NCI-H128 (cell line): ENCODE results near the gene TBRG1.
"Not testable (repeated sequence)": the region's sequence is repeated elsewhere in the genome, so short reads cannot be mapped to it uniquely, and the experiment has no call there.

Source experiments
- DNase-seq: peaks from one replicate; lab custom pipeline; 2025; ENCODE audit not compliant: unreplicated experiment; lab: John Stamatoyannopoulos, UW

TBRG1 gene, protein sequence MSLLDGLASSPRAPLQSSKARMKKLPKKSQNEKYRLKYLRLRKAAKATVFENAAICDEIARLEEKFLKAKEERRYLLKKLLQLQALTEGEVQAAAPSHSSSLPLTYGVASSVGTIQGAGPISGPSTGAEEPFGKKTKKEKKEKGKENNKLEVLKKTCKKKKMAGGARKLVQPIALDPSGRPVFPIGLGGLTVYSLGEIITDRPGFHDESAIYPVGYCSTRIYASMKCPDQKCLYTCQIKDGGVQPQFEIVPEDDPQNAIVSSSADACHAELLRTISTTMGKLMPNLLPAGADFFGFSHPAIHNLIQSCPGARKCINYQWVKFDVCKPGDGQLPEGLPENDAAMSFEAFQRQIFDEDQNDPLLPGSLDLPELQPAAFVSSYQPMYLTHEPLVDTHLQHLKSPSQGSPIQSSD

GRCh38 chr11:124622531-124623451 is at the start of gene TBRG1:
TSS of gene TBRG1 (plus strand) at chr11:124622864. CDS start at chr11:124623084, 220 bp downstream.
- DNase-seq: peak; percentile 52

DNA sequence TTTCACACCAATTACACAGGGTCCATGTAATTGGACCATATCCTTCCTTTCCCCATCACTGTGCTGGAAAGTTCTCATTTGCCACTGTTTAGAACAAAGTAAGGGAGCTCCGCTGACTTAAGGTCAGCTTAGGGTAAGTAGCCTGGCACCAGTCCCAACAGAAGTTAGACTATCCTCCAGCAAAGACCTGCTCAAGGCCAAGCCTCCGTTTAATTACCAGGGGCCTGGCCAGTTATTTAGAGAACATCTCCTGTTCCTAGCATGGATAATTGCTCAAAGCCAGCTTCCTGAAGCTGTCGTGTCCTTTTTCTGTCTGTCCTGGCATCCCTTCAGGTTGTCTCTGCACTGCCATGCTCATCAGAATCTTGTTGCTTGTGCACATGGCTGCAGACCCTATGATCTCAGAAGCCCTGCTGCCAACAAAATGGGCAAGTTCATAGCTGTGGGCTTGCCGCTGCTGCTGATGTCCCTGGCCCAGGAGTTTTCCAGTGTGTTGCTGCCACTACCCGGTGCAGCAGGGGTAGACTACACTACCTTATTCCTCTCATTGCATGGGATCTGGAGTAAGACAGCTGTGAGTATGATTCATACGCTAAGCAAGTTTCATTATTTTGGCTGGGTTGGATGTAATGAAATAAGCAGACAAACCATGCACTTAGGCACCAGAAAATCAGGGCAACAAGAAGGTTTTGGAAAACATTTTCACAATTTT is 44.8 kb upstream of the TBRG1 start:
- DNase-seq: no peak

DNA sequence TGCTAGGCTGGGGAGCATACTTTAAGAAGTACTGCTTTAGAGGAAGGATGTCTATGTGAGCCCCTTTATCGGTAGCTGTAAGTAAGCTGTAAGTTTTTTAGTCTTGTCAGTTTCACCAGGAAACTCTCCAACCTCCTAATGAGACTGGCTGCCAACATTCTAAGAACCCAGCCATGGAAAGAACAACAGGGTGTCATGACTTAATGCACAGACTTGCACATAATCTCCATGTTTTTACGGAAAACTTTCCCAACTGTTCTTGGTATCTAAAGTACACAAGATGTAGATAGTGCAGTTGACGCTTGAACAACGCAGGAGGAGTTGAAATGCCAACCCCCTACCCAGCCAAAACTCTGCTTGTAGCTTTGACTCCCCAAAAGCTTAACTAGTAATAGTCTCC is 43.9 kb upstream of the TBRG1 start:
- no peak for DNase-seq

DNA sequence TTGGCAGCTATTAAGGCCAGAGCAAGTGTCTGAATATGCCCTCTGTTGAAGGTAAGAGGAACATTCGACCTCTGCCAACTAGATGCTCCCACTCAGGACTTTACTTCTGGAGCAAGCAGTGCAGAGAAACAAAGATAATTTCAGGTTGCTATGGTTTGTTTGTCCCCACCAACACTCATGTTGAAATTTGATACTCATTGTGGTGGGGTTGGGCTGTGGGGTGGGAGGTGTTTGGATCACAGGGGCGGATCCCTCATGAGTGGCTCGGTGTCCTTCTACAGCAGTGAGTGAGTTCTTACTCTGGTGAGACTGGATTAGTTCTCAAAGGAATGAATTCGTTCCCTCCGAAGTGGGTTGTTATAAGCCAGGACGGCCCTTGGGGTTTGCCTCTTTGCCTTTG is 40.8 kb upstream of the TBRG1 start:
- DNase-seq: no peak

GRCh38 chr11:124582565-124582964 is 40.1 kb upstream of the TBRG1 start:
- DNase-seq: no peak

DNA sequence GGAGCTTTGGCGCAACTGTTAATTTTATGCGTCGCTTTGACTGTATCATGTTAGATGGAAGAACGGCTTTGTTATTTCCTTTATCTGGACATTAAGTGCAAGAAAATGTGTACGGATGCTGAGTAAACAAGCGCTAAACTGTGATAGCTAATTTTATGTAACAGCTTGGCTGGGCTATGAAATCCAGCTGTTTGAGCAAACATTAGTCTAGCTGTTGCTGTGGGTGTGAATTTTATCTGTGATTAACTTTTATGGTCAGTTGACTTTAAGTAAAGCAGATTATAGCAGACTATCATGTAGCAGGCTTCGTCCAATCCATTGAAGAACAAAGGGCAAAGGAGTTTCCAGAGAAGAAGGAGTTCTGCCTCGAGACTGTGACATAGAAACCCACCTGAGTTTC is 38.9 kb upstream of the TBRG1 start:
- DNase-seq: no peak

DNA sequence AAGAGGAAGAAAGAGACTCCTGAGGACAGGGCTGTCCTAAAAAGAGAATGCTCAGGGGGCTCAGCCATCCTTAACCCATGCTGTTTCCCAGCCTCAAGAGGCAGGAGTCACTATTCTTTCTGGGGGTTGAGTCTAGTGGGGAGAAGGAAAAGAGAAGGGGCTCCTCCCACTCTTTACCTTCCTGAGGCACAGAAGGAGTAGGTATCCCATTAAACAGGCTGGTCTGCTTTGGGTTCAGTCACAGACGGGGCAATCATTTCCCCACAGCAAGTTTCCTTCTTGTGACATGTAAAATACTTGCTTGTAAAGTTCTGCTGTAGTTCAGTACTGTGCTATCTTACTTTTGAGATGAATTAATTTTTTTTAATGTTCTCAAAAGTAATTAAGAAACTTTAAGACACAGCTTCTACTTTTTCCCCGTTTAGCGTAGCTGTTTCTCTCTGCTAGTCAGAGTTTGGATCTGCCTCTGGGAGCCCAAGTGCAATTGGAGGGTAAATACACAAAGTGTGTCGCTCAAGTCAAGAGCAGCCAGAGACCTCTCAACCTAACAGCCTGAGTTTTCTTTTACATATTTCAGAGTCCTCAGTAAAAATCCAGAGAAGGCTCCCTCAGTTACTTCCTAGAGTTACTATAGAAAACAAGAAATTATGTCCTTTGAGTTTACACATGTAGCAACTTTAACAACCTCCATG is 37.8 kb upstream of the TBRG1 start:
- DNase-seq: no peak

- DNase-seq: no peak
Observed at GRCh38 chr11:124586238-124586860, 36.3 kb upstream of the TBRG1 start.

GRCh38 chr11:124591430-124591829 is 31.2 kb upstream of the TBRG1 start:
- DNase-seq: no peak

DNA sequence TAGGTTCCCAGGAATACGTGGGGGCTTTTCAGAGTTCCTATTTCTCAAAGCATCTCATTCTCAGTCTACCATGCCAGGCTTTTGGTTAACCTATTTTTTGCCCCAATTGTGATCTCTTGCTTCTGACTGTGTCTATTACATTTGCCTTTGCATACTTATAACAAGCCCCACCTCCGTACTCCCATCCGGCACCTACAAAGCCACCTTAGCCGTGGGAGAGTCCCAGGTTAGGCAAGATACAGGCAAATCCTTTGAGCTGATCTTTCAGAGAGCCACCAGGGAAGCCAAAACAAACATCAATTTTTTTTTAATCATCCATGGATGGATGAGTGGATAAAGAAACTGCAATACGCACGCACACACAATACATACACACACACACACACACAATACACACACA is 30.0 kb upstream of the TBRG1 start:
- no peak for DNase-seq

DNA sequence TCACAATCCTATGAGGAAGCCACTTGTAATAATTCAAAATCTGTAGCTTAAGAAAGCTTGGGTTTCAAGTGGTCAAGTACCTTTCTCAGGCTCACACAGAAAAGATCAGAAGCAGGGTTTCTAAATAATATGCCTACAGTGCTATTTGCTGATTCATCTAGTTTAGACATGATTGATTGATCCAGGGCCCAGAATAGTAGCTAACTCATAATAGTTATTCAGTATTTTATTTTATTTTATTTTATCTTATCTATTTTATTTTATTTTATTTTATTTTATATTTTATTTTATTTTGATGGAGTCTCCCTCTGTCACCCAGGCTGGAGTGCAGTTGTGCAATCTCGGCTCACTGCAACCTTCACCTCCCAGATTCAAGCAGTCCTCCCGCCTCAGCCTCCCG is 27.4 kb upstream of the TBRG1 start:
- DNase-seq: no peak

DNA sequence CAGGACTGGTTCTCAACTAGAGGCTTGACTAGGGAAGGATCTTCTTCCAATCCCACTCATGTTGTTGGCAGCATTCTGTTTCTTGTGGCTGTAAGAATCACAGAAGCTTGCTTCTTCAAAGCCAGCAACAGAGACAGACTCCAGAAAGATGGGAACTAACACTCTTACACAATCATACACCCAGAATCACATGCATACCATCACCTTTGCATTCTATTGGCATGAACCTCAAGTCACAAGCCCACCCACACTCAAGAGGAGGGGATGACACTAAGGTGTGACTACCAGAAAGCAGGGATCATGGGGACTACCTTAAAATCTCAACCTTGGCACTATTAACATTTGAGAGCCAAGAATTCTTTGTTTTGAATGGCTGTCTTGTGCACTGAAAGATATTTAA is 25.0 kb upstream of the TBRG1 start:
- no peak for DNase-seq

- DNase-seq: no peak
Observed at GRCh38 chr11:124600621-124601320, 21.9 kb upstream of the TBRG1 start.

GRCh38 chr11:124602193-124602592 is 20.5 kb upstream of the TBRG1 start:
- DNase-seq: no peak

GRCh38 chr11:124602723-124603122 is 19.9 kb upstream of the TBRG1 start:
- not testable (repeated sequence) for DNase-seq

DNA sequence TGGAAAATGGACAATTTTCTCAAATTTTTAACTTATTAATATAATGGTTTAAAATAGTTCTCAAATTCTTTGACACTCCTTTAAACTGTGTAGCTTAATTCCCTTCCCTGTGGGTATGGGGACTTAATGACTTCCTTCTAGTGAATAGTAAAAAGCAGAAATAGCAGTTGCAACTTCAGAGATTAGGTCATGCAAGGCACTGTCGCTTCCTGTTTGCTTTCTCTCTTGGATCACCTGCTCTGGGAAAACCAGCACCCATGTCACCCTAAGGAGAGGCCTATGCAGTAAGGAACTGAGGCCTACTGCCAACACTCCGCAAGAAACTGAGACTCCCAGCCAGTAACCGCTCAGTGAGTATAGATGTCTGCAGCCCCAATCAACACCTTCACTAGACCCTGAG is 16.9 kb upstream of the TBRG1 start:
- DNase-seq: no peak

GRCh38 chr11:124608147-124608546 is 14.5 kb upstream of the TBRG1 start:
- no peak for DNase-seq

DNA sequence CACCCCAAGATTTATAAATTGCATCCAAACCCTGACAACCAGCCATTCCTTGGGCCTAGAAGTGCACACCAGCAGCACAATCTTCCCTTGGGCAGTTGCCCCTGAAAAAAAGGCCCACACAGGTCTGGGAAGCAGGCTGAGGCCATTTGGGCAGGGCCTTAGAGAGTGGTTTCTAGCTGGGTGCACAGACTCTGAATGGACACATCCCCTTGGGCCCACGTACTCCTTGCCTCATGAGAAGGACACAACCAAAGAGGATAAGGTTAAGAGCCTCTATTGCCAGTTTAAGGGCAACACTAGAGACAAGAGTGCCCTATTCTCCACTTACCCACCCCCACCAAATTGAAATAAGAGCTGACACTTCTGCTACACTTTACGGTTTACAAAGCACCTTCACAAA is 12.4 kb upstream of the TBRG1 start:
- no peak for DNase-seq

GRCh38 chr11:124611064-124611463 is 11.6 kb upstream of the TBRG1 start, which contains the start of gene PANX3:
TSS of gene PANX3 (plus strand) at chr11:124611428. CDS start at chr11:124611557, 129 bp downstream.
- no peak for DNase-seq

DNA sequence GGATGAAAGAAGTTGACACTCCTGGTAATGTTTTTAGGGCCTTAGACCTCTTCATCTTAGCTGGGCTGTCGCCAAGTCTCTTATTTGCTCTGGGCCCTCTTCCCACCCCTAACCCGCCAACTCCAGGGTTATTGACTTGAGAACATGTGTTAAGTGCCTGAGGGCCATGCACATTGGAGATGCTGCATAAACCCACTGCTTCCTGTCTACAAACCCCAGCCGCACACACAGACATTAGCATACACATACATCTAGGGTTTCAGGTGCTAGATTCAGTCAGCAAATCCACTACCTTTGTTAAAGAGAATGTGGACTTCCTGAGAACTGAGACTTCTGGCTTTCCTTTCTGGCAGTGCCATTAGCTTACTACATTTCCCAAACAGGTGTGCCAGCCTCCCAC is 10.6 kb upstream of the TBRG1 start:
- no peak for DNase-seq
